ENCODE measurements around the gene POU2F3.

DNA sequence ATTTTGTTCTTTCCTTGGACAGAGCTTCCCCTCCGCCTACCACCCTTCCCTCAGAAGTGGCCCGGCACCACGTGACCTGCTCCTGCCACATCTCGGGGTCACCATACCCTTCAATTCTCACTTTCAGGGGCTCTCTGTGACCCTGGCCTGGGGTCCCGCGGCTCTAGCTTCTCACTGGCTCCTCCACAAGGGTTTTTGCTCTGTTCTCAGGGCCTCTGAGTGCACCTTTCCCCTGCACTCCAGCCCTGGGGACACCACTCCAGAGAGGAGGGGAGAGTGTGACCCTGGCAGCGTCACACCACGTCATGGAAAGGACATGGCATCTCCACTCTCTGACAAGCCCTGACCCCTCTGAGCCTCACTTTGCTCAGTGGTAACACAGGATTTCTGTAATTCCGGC, 17.4 kb downstream of the POU2F3 start:
- TF ChIP-seq, protein P1, sequence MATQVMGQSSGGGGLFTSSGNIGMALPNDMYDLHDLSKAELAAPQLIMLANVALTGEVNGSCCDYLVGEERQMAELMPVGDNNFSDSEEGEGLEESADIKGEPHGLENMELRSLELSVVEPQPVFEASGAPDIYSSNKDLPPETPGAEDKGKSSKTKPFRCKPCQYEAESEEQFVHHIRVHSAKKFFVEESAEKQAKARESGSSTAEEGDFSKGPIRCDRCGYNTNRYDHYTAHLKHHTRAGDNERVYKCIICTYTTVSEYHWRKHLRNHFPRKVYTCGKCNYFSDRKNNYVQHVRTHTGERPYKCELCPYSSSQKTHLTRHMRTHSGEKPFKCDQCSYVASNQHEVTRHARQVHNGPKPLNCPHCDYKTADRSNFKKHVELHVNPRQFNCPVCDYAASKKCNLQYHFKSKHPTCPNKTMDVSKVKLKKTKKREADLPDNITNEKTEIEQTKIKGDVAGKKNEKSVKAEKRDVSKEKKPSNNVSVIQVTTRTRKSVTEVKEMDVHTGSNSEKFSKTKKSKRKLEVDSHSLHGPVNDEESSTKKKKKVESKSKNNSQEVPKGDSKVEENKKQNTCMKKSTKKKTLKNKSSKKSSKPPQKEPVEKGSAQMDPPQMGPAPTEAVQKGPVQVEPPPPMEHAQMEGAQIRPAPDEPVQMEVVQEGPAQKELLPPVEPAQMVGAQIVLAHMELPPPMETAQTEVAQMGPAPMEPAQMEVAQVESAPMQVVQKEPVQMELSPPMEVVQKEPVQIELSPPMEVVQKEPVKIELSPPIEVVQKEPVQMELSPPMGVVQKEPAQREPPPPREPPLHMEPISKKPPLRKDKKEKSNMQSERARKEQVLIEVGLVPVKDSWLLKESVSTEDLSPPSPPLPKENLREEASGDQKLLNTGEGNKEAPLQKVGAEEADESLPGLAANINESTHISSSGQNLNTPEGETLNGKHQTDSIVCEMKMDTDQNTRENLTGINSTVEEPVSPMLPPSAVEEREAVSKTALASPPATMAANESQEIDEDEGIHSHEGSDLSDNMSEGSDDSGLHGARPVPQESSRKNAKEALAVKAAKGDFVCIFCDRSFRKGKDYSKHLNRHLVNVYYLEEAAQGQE (IDR thresholded peaks at IDR 0.05; ENCODE audit: insufficient read depth in 1 of 2, low read depth in 2 of 2, low read length in 2 of 2): no peak
- TF ChIP-seq POLR2AphosphoS5 (IDR thresholded peaks at IDR 0.05; ENCODE audit: low read depth, low read length) (no peak), FOXP2 (optimal IDR thresholded peaks at IDR 0.05; ENCODE audit: borderline replicate concordance, extremely low read depth, extremely low read length, insufficient read depth) (no peak), SIN3A (IDR thresholded peaks at IDR 0.05; ENCODE audit: borderline replicate concordance, insufficient read depth, low read length) (no peak), TAF1 (IDR thresholded peaks at IDR 0.05; ENCODE audit: borderline replicate concordance, insufficient read depth, low read length) (no peak)
